Bronchial epithelial cell (primary cell): ENCODE data around the gene RNF152. TPM values are rescaled to one million over a fixed set of nuclear protein-coding genes. Genes with fewer than 3 reads are reported as not detected.

Experiments
- DNase-seq: peaks from one replicate; pipeline ENCODE4 v3.0.0-alpha.2; 2010; ENCODE audit warnings: low read depth
- FAIRE-seq: peaks from 2 replicates; lab custom pipeline; 2011; peaks lifted over from hg19 to GRCh38; lab: Jason Lieb, UNC
- H3K27me3 ChIP-seq: 2 replicates; pipeline ENCODE4 v1.5.1; 2011; ENCODE audit warnings: low read length; ENCODE audit not compliant: control insufficient read depth, insufficient read depth
- H3K36me3 ChIP-seq: 2 replicates; pipeline ENCODE4 v1.5.1; 2011; ENCODE audit warnings: low read length; ENCODE audit not compliant: control insufficient read depth, insufficient read depth
- H3K4me3 ChIP-seq: 2 replicates; pipeline ENCODE4 v1.5.1; 2011; ENCODE audit warnings: mild to moderate bottlenecking, low read depth, low read length, control low read depth
- CTCF ChIP-seq: IDR thresholded peaks from 2 replicates; pipeline ENCODE4 v1.5.1; 2011; ENCODE audit warnings: mild to moderate bottlenecking, moderate library complexity, low read length, control low read depth, inconsistent platforms; ENCODE audit not compliant: insufficient read depth, severe bottlenecking
- total RNA-seq: library from RNA; depleted of rRNA; stranded (reverse); fragments of >200 nt; gene quantifications from 2 replicates; pipeline ENCODE4 v1.2.1, GENCODE V29; 2014

Gene RNF152
- total RNA-seq, 1 donor from 2014 or later: 31.9 TPM

GRCh38 chr18:61844726-61845125 is 48.1 kb downstream of the RNF152 start:
- TF ChIP-seq CTCF: no peak

GRCh38 chr18:61842146-61842545 is 50.7 kb downstream of the RNF152 start:
- no peak for TF ChIP-seq CTCF
- H3K36me3 ChIP-seq: no peaks in the 10 kb centered on the region
- FAIRE-seq: no peak
- DNase-seq: no peak
- no peaks in the 10 kb centered on the region for H3K27me3 ChIP-seq
- no peak overlapping the region for H3K4me3 ChIP-seq

More at GRCh38 chr18:61844726-61845125, 48.1 kb downstream of the RNF152 start:
- no peak for FAIRE-seq
- no peaks in the 10 kb centered on the region for H3K27me3 ChIP-seq
- no peak overlapping the region for H3K4me3 ChIP-seq
- H3K36me3 ChIP-seq: no peaks in the 10 kb centered on the region
- no peak for DNase-seq

GRCh38 chr18:61841706-61842105 is 51.1 kb downstream of the RNF152 start:
- FAIRE-seq (no peak), DNase-seq (no peak)

GRCh38 chr18:61840324-61840723 is 52.5 kb downstream of the RNF152 start:
- no peak for DNase-seq
- Histone ChIP-seq H3K36me3 (no peaks in the 10 kb centered on the region), H3K27me3 (no peaks in the 10 kb centered on the region), H3K4me3 (no peak overlapping the region)
- no peak for FAIRE-seq
- no peak for TF ChIP-seq CTCF

More at GRCh38 chr18:61841706-61842105, 51.1 kb downstream of the RNF152 start:
- H3K4me3 ChIP-seq: no peak overlapping the region
- TF ChIP-seq CTCF: no peak
- H3K36me3 ChIP-seq: no peaks in the 10 kb centered on the region
- H3K27me3 ChIP-seq: no peaks in the 10 kb centered on the region

- no peak for FAIRE-seq
- no peak overlapping the region for H3K4me3 ChIP-seq
- DNase-seq: no peak
- no peak for TF ChIP-seq CTCF
- no peaks in the 10 kb centered on the region for H3K27me3 ChIP-seq
- H3K36me3 ChIP-seq: no peaks in the 10 kb centered on the region
Measured at GRCh38 chr18:61838521-61838920, 54.3 kb downstream of the RNF152 start.

GRCh38 chr18:61833978-61834377 is 58.8 kb downstream of the RNF152 start:
- Histone ChIP-seq H3K4me3 (no peak overlapping the region), H3K36me3 (no peaks in the 10 kb centered on the region), H3K27me3 (no peaks in the 10 kb centered on the region)
- no peak for TF ChIP-seq CTCF
- DNase-seq (no peak), FAIRE-seq (no peak)
